Chondrocyte (in vitro differentiated cells): ENCODE data around the gene TRIM63. TPM values are rescaled to one million over a fixed set of nuclear protein-coding genes. Genes with fewer than 3 reads are reported as not detected.

Experiments
- DNase-seq: peaks from one replicate; pipeline ENCODE4 v3.0.0; 2021; ENCODE audit warnings: mixed read lengths, low spot score
- H3K27ac Mint-ChIP-seq: one replicate; pipeline ENCODE4 v1.8.0; 2021; ENCODE audit warnings: mild to moderate bottlenecking, moderate library complexity, mixed read lengths; ENCODE audit not compliant: unreplicated experiment
- H3K27me3 Mint-ChIP-seq: 2 replicates; pipeline ENCODE4 v1.8.0; 2021; ENCODE audit warnings: low read depth, mixed read lengths
- H3K36me3 Mint-ChIP-seq: 2 replicates; pipeline ENCODE4 v1.8.0; 2021; ENCODE audit warnings: low read depth, mixed read lengths
- H3K4me1 Mint-ChIP-seq: 2 replicates; pipeline ENCODE4 v1.8.0; 2021; ENCODE audit warnings: low read depth, mild to moderate bottlenecking, mixed read lengths
- H3K4me3 Mint-ChIP-seq: one replicate; pipeline ENCODE4 v1.8.0; 2021; ENCODE audit warnings: mild to moderate bottlenecking, moderate library complexity, mixed read lengths; ENCODE audit not compliant: unreplicated experiment
- H3K9me3 Mint-ChIP-seq: 2 replicates; pipeline ENCODE4 v1.8.0; 2021; ENCODE audit warnings: low read depth, mixed read lengths
- total RNA-seq: library from RNA; stranded (reverse); gene quantifications from 3 replicates; pipeline ENCODE4 v1.2.1, GENCODE V29; 2021
- TF ChIP-seq, protein P1 (sequence below): fragments of 200-600 bp; sonication (generic); IDR thresholded peaks from 2 replicates; pipeline ENCODE4 v1.5.0; 2021; ENCODE audit warnings: antibody characterized with exemption, mild to moderate bottlenecking, moderate library complexity

Gene TRIM63
- total RNA-seq, 1 donor from 2014 or later = 0.70 TPM

DNA sequence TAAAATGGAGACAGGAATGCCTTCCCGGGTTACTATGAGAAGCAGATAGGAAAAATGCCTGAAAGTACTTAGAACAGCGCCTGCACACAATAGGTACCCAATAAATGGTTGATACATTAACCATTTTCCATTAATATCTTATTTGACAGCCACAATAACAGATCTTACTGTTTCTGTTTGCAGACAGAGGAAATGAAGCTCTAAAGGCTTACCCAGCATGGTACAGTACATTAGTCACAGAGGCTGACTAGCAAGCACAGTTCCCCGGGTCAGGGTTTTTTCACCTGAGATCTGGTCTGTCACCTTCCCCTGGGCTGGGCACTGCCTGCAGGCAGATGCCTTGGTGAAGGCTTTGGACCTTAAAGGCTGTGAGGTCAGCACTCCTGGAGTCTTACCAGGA is 2.9 kb downstream of the TRIM63 start:
- peaks cover 17% of the 10 kb centered on the region for H3K27me3 Mint-ChIP-seq
- peaks cover 6% of the 10 kb centered on the region for H3K4me1 Mint-ChIP-seq
- TF ChIP-seq, protein P1, sequence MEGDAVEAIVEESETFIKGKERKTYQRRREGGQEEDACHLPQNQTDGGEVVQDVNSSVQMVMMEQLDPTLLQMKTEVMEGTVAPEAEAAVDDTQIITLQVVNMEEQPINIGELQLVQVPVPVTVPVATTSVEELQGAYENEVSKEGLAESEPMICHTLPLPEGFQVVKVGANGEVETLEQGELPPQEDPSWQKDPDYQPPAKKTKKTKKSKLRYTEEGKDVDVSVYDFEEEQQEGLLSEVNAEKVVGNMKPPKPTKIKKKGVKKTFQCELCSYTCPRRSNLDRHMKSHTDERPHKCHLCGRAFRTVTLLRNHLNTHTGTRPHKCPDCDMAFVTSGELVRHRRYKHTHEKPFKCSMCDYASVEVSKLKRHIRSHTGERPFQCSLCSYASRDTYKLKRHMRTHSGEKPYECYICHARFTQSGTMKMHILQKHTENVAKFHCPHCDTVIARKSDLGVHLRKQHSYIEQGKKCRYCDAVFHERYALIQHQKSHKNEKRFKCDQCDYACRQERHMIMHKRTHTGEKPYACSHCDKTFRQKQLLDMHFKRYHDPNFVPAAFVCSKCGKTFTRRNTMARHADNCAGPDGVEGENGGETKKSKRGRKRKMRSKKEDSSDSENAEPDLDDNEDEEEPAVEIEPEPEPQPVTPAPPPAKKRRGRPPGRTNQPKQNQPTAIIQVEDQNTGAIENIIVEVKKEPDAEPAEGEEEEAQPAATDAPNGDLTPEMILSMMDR = no peak
- peaks cover 3% of the 10 kb centered on the region for H3K36me3 Mint-ChIP-seq
- no peaks in the 10 kb centered on the region for H3K9me3 Mint-ChIP-seq
- no peak overlapping the region for H3K4me3 Mint-ChIP-seq
- H3K27ac Mint-ChIP-seq = no peak overlapping the region
- DNase-seq = no peak

DNA sequence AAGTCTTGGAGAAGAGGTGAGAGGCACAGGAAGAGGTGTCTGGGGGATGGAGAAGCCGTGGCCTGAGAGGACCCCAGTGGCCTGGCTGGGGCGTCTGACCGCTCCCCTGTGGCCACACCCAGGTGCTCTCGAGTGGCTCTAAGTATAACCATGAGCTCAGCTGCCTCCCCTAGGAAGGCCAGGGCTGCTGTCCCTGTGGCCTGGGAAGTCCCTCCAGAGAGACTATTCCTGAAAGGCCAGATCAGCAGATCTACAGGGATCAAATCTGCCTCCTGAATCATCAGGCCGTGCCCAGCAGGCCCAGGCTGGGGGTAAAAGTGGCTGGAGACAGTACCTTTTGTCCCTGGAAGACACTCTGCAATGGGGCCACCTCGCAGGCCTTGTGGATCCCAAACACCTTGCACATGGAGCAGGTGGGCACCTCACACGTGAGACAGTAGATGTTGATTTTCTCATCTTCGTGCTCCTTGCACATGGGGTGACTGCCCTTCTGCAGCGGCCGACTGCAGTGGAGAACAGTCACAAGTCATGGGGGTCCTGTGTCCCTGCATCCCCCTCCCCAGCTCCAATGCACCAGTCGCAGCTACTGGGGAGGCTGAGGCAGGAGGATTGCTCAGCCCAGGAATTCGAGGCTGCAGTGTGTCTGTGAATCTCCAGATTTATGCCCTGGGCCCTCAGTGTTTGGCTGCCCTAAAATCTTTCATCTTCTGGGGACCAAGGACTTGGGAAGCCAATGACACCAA is 6.4 kb downstream of the TRIM63 start:
- Mint-ChIP-seq H3K9me3 (no peaks in the 10 kb centered on the region), H3K36me3 (peaks cover 3% of the 10 kb centered on the region), H3K27ac (no peak overlapping the region), H3K27me3 (peaks cover 29% of the 10 kb centered on the region), H3K4me3 (no peak overlapping the region), H3K4me1 (no peaks in the 10 kb centered on the region)
- TF ChIP-seq, protein P1 = no peak
- DNase-seq = no peak

DNA sequence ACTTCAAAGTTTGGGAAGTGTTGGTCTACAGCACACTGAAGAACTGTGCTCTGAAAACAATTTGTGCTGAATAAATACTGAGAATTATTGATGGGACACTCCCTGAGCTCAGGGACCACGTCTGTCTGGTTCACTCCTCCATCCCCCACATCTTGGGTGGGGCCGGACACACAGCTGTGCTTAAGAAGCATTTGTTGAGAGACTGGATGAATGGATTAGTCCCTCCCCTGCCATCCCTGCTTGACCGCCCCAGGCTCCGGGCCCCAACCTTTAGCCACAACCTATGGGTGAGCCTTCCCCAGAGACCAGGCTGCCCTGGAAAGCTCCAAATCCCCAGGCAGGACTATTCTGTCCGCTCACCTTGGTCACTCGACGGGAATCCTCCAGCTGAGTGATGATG is 7.5 kb downstream of the TRIM63 start:
- no peak overlapping the region for H3K4me3 Mint-ChIP-seq
- no peaks in the 10 kb centered on the region for H3K4me1 Mint-ChIP-seq
- TF ChIP-seq, protein P1 = no peak
- no peak for DNase-seq
- H3K36me3 Mint-ChIP-seq = peaks cover 3% of the 10 kb centered on the region
- peaks cover 29% of the 10 kb centered on the region for H3K27me3 Mint-ChIP-seq
- H3K9me3 Mint-ChIP-seq = no peaks in the 10 kb centered on the region
- no peak overlapping the region for H3K27ac Mint-ChIP-seq

DNA sequence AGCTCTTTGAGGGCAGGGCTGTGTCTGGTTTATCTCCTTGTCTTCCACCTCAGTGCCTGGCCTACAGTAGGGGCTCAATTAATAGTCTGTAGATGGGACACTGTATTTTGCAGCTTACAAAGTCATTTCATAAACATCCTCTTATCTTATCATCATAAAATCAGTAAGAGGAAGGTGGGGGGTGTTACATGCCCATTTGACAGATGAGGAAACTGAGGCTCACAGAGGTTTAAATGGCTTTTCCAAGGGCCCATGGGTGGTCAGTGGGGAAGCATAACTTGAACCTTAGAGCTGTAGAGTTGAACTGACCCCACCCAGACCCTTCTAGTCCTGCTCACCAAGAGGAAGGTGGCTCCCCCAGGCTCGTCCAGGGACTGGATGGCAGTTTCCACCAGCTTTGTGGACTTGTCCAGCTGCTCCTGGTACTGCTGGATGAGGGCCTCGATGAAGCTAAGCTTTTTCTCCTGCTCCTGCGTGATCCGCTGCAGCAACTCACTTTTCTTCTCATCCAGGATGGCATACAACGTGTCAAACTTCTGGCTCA is 9.3 kb downstream of the TRIM63 start:
- peaks cover 3% of the 10 kb centered on the region for H3K36me3 Mint-ChIP-seq
- no peak overlapping the region for H3K27ac Mint-ChIP-seq
- no peak for DNase-seq
- no peaks in the 10 kb centered on the region for H3K4me1 Mint-ChIP-seq
- no peaks in the 10 kb centered on the region for H3K9me3 Mint-ChIP-seq
- H3K4me3 Mint-ChIP-seq = no peak overlapping the region
- TF ChIP-seq, protein P1 = no peak
- H3K27me3 Mint-ChIP-seq = peaks cover 38% of the 10 kb centered on the region

DNA sequence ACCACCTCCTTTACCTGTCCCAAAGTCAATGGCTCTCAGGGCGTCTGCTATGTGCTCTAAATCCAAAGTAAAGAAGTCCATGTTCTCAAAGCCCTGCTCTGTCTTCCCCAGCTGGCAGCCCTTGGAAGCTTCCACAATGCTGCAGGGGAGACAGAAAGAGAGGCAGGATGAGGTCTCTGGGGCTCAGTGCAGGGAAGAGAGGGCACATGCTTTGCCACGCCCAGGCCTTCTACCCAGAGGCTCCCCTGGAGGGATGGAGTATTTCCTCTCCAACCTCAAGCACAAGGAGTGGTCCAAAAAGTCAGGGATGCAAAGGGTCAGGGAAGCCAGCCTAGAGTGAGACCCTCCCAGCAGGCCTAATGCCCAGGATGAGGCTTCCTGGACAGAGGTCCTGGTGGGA is 10.2 kb downstream of the TRIM63 start:
- Mint-ChIP-seq H3K27ac (no peak overlapping the region), H3K9me3 (no peaks in the 10 kb centered on the region), H3K4me1 (no peaks in the 10 kb centered on the region), H3K27me3 (peaks cover 40% of the 10 kb centered on the region), H3K36me3 (peaks cover 3% of the 10 kb centered on the region), H3K4me3 (no peak overlapping the region)
- DNase-seq = no peak
- TF ChIP-seq, protein P1 = no peak
